Raji (cell line): ENCODE results near the gene ANKRD29.

Experiments
- POLR2A ChIP-seq: IDR thresholded peaks from 2 replicates; pipeline ENCODE4 v1.6.1; 2011; ENCODE audit warnings: low read depth, low read length, control low read depth; ENCODE audit not compliant: insufficient read depth

Gene ANKRD29

GRCh38 chr18:23662309-23663263 lies at the start of gene ANKRD29:
Gene ANKRD29, minus strand, starts transcription at chr18:23662911. Its CDS starts 181 bp downstream, at chr18:23662730.
- no peak for TF ChIP-seq POLR2A

DNA sequence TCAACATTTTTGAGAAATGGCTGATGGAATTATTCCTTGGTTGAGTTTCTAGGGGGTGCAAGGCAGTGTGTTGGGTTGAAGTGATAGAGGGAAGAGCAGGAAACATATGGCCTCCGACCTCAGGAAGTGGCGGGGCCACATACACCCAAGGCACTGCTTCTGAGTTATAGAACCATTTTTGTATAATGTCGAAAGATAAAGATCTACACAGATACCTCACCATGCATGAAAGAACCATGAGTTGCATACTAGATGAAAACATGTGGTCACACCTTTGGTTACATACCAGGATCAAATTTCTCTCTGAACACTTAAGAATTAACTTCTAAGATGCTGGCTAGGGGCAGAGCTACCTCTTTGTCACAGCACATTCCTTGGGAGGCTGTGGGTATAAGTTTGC lies 49.7 kb upstream of the ANKRD29 start:
- no peak for TF ChIP-seq POLR2A

- TF ChIP-seq POLR2A = no peak
These were observed 48.7 kb upstream of the ANKRD29 start for GRCh38 chr18:23711426-23711825.

- TF ChIP-seq POLR2A = no peak
These were observed 48.2 kb upstream of the ANKRD29 start for GRCh38 chr18:23710946-23711345.

DNA sequence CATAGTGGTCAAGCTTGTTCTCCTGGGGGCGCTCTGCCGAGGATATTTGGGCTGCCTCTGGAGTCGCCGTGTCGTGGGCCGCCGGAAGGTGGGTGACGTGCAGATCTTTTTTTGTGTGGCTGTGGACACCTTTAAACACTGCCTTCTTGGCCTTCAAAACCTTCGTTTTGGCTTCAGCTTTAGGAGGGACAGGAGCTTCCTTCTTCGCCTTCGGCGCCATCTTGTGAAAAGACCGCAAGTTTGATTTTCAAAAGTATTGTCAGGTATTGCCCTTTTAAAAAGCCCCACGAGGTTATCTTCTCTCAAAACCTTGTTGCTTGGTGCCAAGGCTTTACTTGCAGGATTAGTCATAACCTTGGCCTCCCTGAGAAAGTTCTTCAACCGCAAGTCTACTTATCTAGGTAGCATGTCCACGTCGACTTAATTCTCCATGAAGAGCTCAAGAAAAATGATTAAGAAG lies 47.4 kb upstream of the ANKRD29 start:
- no peak for TF ChIP-seq POLR2A

DNA sequence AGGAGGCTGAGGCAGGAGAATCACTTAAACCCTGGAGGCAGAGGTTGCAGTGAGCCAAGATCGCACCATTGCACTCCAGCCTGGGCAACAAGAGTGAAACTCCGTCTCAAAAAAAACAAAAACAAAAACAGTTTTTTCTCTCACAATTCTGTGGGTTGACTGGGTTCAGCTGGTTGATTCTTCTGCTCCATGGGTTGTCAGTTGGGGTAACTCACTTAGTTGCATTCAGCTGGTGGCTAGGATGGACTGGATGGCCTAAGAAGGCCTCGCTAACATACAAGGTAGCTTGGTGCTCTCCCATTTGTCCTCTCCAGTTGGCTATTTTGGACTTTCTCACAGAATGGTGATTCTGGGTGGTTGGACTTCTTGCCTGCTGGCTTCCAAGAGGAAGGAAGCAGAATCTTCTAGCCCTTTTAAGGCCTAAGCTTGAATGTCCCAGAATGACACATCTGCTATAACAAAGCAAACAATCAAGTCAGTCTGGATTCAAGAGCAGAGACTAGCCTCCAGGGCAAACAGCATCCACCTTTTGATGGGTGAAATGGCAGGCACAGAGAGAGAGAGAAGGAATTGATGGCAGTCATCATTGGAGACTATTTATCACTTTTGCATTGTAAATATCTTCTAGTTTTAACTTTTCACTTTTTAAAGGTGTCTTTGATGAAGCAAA lies 44.4 kb upstream of the ANKRD29 start:
- no peak for TF ChIP-seq POLR2A

- TF ChIP-seq POLR2A = no peak
These were observed 42.1 kb upstream of the ANKRD29 start for GRCh38 chr18:23704806-23705205.

- no peak for TF ChIP-seq POLR2A
These were observed 41.3 kb upstream of the ANKRD29 start for GRCh38 chr18:23703987-23704384.

- TF ChIP-seq POLR2A = no peak
These were observed 40.6 kb upstream of the ANKRD29 start for GRCh38 chr18:23703057-23703986.

GRCh38 chr18:23702606-23703005 lies 39.9 kb upstream of the ANKRD29 start:
- no peak for TF ChIP-seq POLR2A

DNA sequence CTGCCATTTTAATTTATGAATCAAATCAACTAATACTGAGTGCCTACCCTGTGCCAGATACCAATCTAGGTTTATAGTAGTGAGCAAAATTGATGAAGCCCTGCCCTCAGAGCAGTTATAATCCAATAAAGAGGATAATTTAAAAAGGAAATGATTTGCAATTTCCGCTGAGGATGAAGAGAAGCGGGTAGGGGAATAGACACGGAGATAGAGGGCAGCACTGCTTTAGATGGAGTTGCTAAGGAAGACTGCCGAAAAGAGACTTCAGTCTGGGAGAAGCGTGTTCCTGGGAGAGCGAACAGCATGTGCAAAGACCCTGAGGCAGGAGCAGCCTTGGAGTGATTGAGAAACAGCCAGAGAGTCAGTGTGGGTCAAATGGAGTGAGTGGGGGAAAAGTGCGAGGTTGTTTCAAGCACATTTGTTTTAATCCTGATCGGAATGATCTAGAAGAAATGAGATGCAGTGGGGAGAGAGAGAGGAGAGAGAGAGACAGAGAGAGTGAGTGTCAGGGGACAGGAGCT lies 38.9 kb upstream of the ANKRD29 start:
- no peak for TF ChIP-seq POLR2A

GRCh38 chr18:23701017-23701416 lies 38.3 kb upstream of the ANKRD29 start:
- no peak for TF ChIP-seq POLR2A

- no peak for TF ChIP-seq POLR2A
These were observed 32.1 kb upstream of the ANKRD29 start for GRCh38 chr18:23694637-23695430.

DNA sequence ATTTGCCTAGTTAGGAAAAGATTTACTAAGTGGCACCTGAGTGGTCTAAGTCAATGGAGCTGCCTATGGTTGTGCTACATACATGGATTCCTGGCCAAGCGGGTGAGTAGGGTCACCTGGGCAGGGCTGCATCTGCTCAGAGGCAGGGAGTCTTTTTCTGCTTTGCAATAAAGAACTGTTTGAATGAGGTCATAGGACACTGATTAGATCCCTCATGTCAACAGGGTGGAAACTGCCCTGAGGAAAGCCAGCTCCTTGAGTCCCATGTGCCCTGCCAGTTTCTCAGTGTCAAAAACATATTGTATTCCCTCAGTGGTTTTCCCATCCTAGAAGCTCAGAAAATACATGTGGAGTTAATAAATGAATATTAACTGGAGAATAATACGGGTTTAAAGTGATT lies 31.1 kb upstream of the ANKRD29 start:
- TF ChIP-seq POLR2A = no peak
